Naive B cell (primary cell): ENCODE measurements around the gene MTFR1L. TPM values are rescaled to one million over a fixed set of nuclear protein-coding genes. Genes with fewer than 3 reads are reported as not detected.

Source experiments
- ATAC-seq, 2 donors: fragments of 150-1000 bp; cut with Tn5 transposase; 2 replicates each; pipeline ENCODE4 v1.10.0; 2021; ENCODE audit warnings: low read depth in 2 of 2, mild to moderate bottlenecking in 2 of 2, moderate library complexity in 2 of 2
- DNase-seq: peaks from one replicate; pipeline ENCODE4 v3.0.0; 2022
- H3K27ac Mint-ChIP-seq, 6 donors: one replicate each; pipeline ENCODE4 v1.8.0; 2020 to 2022; ENCODE audit warnings: mild to moderate bottlenecking in 6 of 6, mixed read lengths in 6 of 6, moderate library complexity in 5 of 6, inconsistent platforms in 2 of 6
- H3K27me3 Mint-ChIP-seq, 3 donors: one replicate each; pipeline ENCODE4 v1.8.0; 2021 to 2022; ENCODE audit warnings: mixed read lengths in 3 of 3, mild to moderate bottlenecking in 1 of 3
- H3K36me3 Mint-ChIP-seq, 2 donors: one replicate each; pipeline ENCODE4 v1.8.0; 2020 to 2022; ENCODE audit warnings: mixed read lengths in 2 of 2, inconsistent platforms in 1 of 2, mild to moderate bottlenecking in 1 of 2
- H3K4me1 Mint-ChIP-seq, 3 donors: one replicate each; pipeline ENCODE4 v1.8.0; 2020 to 2022; ENCODE audit warnings: mixed read lengths in 3 of 3, inconsistent platforms in 1 of 3, mild to moderate bottlenecking in 1 of 3, moderate library complexity in 1 of 3
- H3K4me3 Mint-ChIP-seq, 8 donors: one replicate each; pipeline ENCODE4 v1.8.0; 2020 to 2022; ENCODE audit warnings: mild to moderate bottlenecking in 8 of 8, mixed read lengths in 8 of 8, moderate library complexity in 8 of 8, inconsistent platforms in 2 of 8
- H3K9me3 Mint-ChIP-seq, 7 donors: one replicate each; pipeline ENCODE4 v1.8.0; 2020 to 2022; ENCODE audit warnings: mixed read lengths in 7 of 7, mild to moderate bottlenecking in 5 of 7, inconsistent platforms in 2 of 7, moderate library complexity in 1 of 7
- polyA plus RNA-seq, 6 donors: library from polyadenylated mRNA; unstranded; fragments of 300-500 nt; fragmentation: Illumina TruSeq; gene quantifications; one replicate each; pipeline ENCODE4 v1.2.3, GENCODE V29; 2021; ENCODE audit warnings: low read depth in 6 of 6

Gene MTFR1L
- polyA plus RNA-seq, 6 donors from 2014 or later, result 31.9 to 70.8 (median 38.7) TPM

DNA sequence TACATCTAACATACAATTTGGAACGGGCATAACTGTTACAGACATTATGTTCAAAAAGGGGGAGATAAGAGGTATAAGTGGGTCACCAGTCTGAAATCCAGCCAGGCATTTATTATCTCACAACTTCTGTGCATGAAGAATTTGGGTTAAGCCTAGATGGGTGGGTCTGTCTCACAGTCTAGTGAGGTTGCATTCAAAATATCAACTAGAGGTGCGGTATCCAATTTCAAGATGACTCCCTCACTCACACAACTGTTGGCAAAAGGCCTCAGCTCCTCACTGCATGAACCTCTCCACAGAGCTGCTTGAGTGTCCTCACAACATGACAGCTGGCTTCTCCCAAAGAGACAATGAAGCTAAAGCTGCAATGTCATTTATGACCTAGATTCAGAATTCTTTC lies 34.8 kb downstream of the MTFR1L start:
- ATAC-seq, result no peak
- H3K36me3 Mint-ChIP-seq, result no peaks in the 10 kb centered on the region
- no peak overlapping the region for H3K4me3 Mint-ChIP-seq

DNA sequence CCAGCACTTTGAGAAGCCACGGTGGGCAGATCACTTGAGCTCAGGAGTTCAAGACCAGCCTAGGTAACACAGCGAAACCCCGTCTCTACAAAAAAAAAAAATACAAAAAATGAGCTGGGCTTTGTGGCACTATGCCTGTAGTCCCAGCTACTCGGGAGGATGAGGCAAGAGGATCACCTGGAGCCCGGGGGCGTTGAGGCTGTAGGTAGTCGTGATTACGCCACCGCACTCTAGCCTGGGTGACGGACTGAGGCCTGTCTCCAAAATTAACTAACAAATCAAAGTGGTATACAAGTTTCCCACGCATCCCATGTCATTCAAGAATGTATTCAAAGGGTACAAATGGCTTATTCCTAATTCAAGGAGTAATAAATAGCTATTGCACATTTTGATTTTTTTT lies 37.1 kb downstream of the MTFR1L start:
- Mint-ChIP-seq H3K27me3 (no peaks in the 10 kb centered on the region), H3K36me3 (no peaks in the 10 kb centered on the region), H3K4me3 (peak overlapping the region in 1 of 8 donors; percentile 2), H3K27ac (no peak overlapping the region), H3K9me3 (peaks cover 0 to 2% (median 0%) of the 10 kb centered on the region in 7 donors), H3K4me1 (peaks cover 11 to 29% (median 26%) of the 10 kb centered on the region in 3 donors)
- no peak for ATAC-seq
- no peak for DNase-seq

More for the DNA sequence above, 34.8 kb downstream of the MTFR1L start:
- DNase-seq, result no peak
- no peaks in the 10 kb centered on the region for H3K27me3 Mint-ChIP-seq
- H3K4me1 Mint-ChIP-seq, result peaks cover 7 to 12% (median 10%) of the 10 kb centered on the region in 3 donors
- H3K27ac Mint-ChIP-seq, result no peak overlapping the region
- H3K9me3 Mint-ChIP-seq, result peaks cover 0 to 2% (median 0%) of the 10 kb centered on the region in 7 donors

DNA sequence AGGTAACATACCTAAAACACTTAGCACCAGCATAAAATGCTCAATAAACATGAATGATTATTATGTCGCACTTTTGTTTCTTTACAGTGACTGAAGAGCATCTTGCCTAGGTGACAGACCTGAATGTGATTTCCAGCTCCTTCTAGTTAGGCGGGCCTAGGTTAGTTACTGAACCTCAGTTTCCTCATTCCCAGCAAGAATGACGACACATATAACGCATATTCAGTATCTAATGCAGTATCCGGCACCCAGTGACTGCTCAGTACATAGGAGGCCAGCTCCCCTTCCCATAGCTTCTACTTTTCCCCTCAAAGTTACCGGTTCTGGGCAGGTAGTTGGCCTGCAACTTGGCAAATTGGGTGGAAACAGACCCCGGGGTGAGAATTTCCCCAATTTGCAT lies 38.7 kb downstream of the MTFR1L start:
- Mint-ChIP-seq H3K4me3 (peak overlapping the region; percentile 84 to 97 (median 92)), H3K27ac (peak overlapping the region in 2 of 6 donors; percentile 54 to 79), H3K36me3 (no peaks in the 10 kb centered on the region), H3K4me1 (peaks cover 11 to 34% (median 26%) of the 10 kb centered on the region in 3 donors), H3K9me3 (no peaks in the 10 kb centered on the region), H3K27me3 (no peaks in the 10 kb centered on the region)
- DNase-seq (no peak), ATAC-seq (no peak)

DNA sequence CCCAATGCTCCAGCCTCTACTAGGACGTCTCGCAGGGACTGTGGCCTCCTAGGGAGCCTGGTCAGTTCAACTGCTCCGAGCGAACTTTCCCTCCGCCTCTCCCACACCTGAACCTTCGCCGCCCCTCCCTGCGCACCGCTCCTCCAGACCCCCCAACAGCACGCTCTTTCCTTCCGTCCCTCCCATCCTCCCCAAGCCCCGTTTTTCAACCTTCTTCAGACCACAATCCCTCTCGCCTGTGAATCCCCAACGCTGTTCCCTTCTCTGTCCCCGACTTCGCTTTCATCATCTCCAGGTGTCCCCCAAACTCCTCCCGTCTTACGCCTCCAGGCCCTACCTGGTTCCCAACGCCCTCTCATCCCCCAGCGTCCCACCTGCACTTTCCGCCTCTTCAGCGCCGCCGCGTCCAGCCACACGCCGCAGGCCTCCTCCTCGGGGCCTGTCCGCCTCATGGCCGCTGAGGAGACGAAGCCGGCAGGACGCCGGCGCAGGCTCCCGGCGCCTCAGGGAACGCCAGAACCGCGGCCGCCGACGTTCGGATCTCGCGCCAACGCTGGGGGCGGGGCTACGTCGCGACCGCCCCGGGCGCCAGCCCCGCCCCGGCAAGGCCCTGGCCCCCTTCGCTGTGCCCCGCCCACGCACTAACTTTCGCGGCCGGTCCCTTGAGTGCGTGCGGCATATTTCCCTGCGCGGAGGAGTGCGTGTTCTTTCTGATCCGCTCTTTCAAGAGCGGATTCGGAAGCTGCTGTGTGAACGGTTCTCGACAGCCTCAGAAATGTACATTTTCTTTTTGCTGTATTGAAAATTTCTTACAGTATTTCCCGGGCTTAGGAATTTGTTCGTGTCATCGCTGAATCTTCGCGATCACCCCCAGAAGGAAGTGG lies 39.4 kb downstream of the MTFR1L start, which contains the start of gene AUNIP:
Gene AUNIP (minus strand): TSS at position 552 of the 884 bp plus-strand sequence. CDS start 100 bp downstream, at position 452.
- Mint-ChIP-seq H3K4me3 (peak within 1 kb of the TSS; percentile 84 to 97 (median 94)), H3K9me3 (no peaks in the 10 kb centered on the region), H3K27ac (peak within 1 kb of the TSS; percentile 79 to 99 (median 94)), H3K27me3 (no peaks in the 10 kb centered on the region), H3K4me1 (peaks cover 11 to 34% (median 26%) of the 10 kb centered on the region in 3 donors), H3K36me3 (no peaks in the 10 kb centered on the region)
- peak; percentile 86 for DNase-seq
- ATAC-seq, result peak; percentile 93 to 94

DNA sequence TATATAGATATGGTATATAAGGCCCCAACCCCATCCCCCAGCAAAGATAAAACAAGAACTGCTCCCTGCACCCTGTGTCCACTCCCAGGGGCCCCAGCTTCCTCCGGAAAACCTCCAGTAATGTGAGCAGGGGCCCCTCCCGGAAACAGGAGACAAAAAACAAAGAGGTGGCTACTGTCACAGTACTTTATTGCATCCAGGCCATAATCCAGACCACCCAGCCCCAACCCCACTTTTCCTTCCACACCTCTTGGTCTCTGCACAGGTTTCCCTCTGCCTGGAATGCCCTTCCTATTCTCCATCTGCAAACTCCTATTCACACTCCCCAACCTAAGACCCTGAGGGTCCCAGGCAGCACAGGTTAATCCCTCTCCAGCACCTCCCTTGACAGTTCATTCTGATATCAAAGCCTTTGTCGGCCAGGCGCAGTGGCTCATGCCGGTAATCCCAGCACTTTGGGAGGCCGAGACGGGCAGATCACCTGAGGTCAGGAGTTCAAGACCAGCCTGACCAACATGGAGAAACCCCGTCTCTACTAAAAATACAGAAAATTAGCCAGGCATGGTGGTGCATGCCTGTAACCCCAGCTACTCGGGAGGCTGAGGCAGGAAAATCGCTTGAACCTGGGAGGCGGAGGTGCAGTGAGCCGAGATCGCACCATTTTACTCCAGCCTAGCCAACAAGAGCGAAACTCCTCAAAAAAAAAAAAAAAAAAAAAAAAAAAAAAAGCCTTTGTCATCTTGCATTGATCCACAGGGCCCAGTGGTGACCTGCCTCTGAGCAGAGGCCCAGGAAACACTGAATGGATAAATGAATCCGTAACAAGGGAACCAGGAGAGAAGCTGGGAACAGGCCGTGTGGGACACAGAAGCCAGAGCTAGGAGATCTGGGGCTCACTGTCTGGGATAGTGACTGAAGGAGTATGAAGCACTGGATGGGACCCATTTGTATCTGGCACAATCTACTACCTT lies 41.8 kb downstream of the MTFR1L start:
- Mint-ChIP-seq H3K27me3 (no peaks in the 10 kb centered on the region), H3K4me3 (peak overlapping the region in 6 of 8 donors; percentile 48 to 93 (median 76)), H3K36me3 (no peaks in the 10 kb centered on the region)

DNA sequence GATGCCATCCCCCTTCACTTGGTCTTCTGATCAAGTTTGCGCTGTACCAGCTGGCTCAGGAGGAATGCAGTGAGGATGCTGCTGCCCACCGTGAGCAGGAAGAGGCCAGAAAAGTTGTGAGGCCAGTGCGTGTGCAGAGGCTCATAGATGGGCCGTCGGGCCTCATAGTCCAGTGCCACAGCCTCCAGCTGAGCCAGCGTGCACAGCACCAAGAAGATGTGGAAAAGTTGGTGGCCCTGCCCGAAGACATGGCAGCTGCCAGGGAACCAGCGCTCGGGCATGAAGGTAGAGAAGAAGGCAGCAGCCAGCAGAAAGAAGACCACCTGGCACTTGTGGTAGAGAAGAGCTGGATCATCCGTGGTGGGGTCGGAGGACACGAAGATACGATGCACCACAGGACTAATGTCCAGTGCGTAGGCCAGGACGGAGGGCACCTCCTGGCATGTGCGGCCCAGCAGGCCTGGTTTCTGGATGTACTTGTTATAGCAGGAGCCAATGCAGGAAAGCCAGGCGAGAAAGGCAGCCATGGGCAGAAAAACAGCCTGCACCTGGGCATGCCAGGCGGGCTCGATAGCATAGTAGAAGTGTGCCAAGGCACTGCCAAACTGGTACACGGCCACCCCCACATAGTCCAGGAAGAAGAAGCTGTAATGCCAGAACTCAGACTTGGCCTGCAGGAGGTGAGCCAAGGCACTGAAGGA lies 43.2 kb downstream of the MTFR1L start:
- peak overlapping the region in 2 of 6 donors; percentile 56 to 78 for H3K27ac Mint-ChIP-seq

More for the DNA sequence above, 41.8 kb downstream of the MTFR1L start:
- Mint-ChIP-seq H3K27ac (peak overlapping the region in 5 of 6 donors; percentile 46 to 96 (median 73)), H3K4me1 (peaks cover 11 to 34% (median 26%) of the 10 kb centered on the region in 3 donors), H3K9me3 (no peaks in the 10 kb centered on the region)
- ATAC-seq (no peak), DNase-seq (no peak)

DNA sequence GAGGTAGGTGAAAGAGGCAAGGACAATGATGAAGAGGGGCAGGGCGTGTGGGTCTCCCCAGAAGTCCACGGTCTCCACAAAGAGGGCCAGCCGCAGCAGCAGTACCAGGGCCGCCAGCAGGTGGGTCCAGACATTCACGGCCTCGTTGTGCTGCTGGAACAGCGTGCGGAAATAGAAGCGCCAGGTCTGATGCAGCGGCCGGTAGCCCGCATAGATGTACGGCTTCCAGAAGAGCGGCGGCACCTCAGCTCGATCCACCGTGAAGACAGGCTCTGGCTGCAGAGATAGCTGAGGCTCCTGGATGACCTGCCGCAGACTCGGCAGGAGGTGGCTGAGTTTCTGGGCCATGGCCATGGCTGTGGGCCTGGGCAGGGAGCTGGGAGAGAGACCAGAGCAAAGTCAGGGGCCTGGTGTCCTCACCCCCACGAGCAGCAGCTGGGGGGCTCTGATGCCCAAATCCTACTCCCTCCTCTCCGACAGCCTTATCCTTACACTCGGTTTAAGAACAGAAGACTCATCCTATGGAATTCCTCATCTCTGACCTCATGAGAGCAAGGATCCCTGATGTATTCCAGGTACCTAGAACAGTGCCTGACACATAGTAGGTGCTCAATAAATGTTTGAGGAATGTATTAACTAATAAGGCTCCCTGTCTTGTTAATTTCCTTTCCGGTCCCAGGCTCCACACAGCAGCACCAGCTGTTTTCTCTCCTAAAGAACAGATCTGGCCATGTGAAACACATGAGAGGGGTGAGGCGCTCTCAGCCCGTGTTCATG lies 43.9 kb downstream of the MTFR1L start:
- DNase-seq (no peak), ATAC-seq (no peak)
- peaks cover 10 to 30% (median 23%) of the 10 kb centered on the region in 3 donors for H3K4me1 Mint-ChIP-seq
- no peak overlapping the region for H3K27ac Mint-ChIP-seq
- no peaks in the 10 kb centered on the region for H3K36me3 Mint-ChIP-seq
- H3K4me3 Mint-ChIP-seq, result no peak overlapping the region
- no peaks in the 10 kb centered on the region for H3K9me3 Mint-ChIP-seq
- no peaks in the 10 kb centered on the region for H3K27me3 Mint-ChIP-seq

More for the DNA sequence above, 43.2 kb downstream of the MTFR1L start:
- no peak for DNase-seq
- no peak for ATAC-seq
- H3K36me3 Mint-ChIP-seq, result no peaks in the 10 kb centered on the region
- H3K4me3 Mint-ChIP-seq, result peak overlapping the region in 3 of 8 donors; percentile 25 to 84 (median 60)
- no peaks in the 10 kb centered on the region for H3K27me3 Mint-ChIP-seq
- H3K4me1 Mint-ChIP-seq, result peaks cover 11 to 34% (median 26%) of the 10 kb centered on the region in 3 donors
- no peaks in the 10 kb centered on the region for H3K9me3 Mint-ChIP-seq

DNA sequence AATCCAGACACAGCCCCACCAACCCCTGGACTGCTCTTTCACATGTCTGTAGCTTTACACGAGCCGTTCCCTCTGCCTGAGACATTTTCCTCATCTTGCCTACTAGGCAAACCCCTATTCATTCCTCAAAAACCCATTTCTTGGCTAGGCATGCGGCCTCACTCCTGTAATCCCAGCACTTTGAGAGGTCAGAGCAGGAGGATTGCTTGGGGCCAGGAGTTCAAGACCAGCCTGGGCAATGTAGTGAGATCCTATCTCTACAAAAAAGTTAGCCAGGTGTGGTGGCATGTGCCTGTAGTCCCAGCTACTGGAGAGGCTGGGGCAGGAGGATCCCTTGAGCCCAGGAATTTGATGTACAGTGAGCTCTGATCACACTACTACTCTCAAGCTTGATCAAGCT lies 44.7 kb downstream of the MTFR1L start:
- Mint-ChIP-seq H3K27me3 (no peaks in the 10 kb centered on the region), H3K4me3 (no peak overlapping the region), H3K27ac (peak overlapping the region in 1 of 6 donors; percentile 38), H3K36me3 (no peaks in the 10 kb centered on the region), H3K9me3 (no peaks in the 10 kb centered on the region), H3K4me1 (peaks cover 5 to 25% (median 16%) of the 10 kb centered on the region in 3 donors)
- ATAC-seq (no peak), DNase-seq (no peak)

DNA sequence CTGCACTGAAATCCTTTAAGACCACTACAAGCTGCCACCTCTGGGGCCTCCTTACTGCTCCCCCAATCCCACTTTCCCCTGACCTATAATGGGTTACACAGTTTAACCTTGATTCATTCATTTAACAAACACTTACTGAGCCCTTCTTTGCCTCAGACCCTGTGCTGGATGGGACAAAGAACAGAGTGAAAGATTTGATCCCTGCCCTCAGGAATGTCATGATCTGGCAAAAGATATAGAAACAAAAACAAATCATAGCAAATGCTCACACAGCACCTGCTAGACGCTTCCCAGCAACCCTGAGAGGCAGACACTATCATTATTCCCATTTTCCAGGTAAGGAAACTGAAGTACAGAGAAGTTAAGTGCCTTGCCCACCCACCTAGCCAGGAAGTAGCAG lies 46.5 kb downstream of the MTFR1L start:
- H3K4me1 Mint-ChIP-seq, result peaks cover 4 to 10% (median 5%) of the 10 kb centered on the region in 3 donors
- H3K4me3 Mint-ChIP-seq, result no peak overlapping the region
- no peaks in the 10 kb centered on the region for H3K9me3 Mint-ChIP-seq
- H3K27ac Mint-ChIP-seq, result no peak overlapping the region
- DNase-seq (no peak), ATAC-seq (no peak)
- H3K27me3 Mint-ChIP-seq, result no peaks in the 10 kb centered on the region
- H3K36me3 Mint-ChIP-seq, result no peaks in the 10 kb centered on the region

DNA sequence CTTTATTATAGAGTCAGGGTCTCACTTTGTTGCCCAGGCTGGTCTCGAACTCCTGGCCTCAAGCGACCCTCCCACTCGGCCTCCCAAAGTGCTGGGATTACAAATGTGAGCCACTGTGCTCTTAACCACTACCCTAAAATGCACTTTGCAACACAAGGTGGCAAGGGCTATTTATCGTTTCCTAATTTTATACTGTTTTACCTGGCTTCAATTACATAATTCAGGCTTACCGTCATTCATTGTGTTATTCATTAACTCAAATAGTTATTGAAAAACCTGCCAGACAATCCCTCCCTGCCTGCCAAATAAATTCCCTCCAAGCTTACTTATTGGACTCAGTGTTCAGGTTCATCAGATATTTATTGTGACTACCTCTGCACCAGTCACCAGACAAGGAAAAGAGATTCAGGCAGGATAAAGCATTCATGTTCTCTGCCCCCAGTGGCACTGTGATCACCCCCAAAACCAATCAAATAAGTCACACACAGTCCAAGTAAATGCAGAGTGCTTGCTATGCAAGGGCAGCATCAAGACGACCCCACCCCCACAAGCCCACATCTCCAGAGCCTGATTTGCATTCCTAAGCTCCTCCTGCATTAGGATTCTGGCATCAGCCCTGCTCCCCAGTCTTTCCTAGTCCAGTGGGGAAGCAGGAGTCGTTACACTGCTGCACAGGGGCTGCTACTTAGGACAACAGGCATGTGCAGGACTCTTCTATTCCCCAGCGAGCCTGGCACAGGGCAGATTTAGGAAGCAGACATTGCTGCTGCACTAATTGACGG lies 47.6 kb downstream of the MTFR1L start:
- Mint-ChIP-seq H3K9me3 (no peaks in the 10 kb centered on the region), H3K27me3 (no peaks in the 10 kb centered on the region), H3K36me3 (no peaks in the 10 kb centered on the region), H3K4me1 (peaks cover 0 to 3% (median 0%) of the 10 kb centered on the region in 3 donors), H3K4me3 (no peak overlapping the region), H3K27ac (peak overlapping the region in 1 of 6 donors; percentile 22)
- ATAC-seq (no peak), DNase-seq (no peak)

DNA sequence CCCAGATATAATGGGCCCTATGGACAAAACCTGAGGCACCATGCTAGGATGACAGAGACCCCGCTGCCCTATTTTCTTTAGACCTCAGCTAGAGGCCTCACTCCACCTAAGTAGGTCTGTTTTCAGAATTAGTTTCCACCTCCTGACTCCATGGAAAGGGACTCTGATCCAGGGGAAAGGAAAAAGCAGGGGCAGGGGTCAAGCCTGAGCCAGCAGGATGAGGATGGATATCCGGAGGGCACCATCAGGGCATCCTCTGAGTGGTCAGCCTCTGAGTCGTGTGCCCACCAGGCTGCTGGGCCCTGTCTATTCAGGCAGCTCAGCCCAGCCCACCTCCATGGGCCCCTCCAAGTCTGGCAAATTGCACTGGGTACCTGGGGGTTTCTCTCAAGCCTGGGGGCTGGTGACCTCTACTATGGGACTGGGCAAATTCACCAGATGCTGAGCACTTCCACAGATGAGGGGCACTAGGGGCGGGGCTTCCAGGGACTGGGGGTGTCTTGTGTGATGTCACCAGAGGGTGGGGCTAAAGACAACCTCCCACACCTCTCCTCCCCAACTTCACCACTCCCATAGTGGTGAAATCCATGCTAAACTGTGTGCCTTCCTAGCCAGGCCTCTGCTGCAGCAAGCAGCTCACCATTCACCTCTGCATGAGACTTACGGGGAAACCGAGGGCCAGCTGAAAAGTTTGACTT lies 50.3 kb downstream of the MTFR1L start:
- DNase-seq, result no peak
- H3K27me3 Mint-ChIP-seq, result no peaks in the 10 kb centered on the region
- H3K9me3 Mint-ChIP-seq, result no peaks in the 10 kb centered on the region
- H3K4me1 Mint-ChIP-seq, result peaks cover 11 to 22% (median 18%) of the 10 kb centered on the region in 3 donors
- peak overlapping the region in 1 of 8 donors; percentile 12 for H3K4me3 Mint-ChIP-seq
- H3K27ac Mint-ChIP-seq, result no peak overlapping the region
- ATAC-seq, result no peak
- no peaks in the 10 kb centered on the region for H3K36me3 Mint-ChIP-seq
